OCI-LY1 (cell line): Measurements from ENCODE around the gene NRSN2.
"Not testable (repeated sequence)": the region's sequence is repeated elsewhere in the genome, so short reads cannot be mapped to it uniquely, and the experiment has no call there.

Source experiments
- CTCF ChIP-seq: fragments of 200-600 bp; sonication (generic), shearing (Covaris generic); IDR thresholded peaks from 2 replicates; pipeline ENCODE4 v1.5.1; 2017; ENCODE audit warnings: mild to moderate bottlenecking, antibody characterized with exemption, low read length, moderate library complexity, mixed read lengths
- EZH2 ChIP-seq: fragments of 200-600 bp; sonication (generic), shearing (Covaris generic); IDR thresholded peaks from 2 replicates; pipeline ENCODE4 v1.8.0; 2017; ENCODE audit warnings: borderline replicate concordance, mixed run types, mild to moderate bottlenecking, antibody characterized with exemption, low read length, moderate library complexity, mixed read lengths

DNA sequence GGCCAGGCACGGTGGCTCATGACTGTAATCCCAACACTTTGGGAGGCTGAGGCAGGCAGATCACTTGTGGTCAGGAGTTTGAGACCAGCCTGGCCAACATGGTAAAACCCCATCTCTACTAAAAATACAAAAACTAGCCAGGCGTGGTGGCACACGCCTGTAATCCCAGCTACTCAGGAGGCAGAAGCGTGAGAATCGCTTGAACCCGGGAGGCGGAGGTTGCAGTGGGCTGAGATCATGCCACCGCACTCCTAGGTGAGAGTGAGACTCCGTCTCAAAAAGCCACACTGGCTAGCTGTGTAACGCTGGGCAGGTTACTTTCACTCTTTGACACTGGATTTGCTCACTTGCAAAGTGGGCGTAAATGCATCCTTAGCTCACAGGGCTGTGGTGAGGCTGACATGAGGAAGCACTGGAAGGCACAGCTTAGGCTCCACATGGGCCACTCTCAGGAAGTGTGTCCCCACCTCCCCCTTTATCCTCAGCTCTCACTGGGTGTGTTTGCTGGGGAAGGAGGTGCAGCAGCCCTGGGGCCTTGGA, 25.7 kb downstream of the NRSN2 start:
- TF ChIP-seq CTCF, EZH2: not testable (repeated sequence)
